GM10266 (cell line): ENCODE data around the gene LRP11.

Source experiments
- DNase-seq: peaks from one replicate; pipeline ENCODE4 v3.0.0; 2012; ENCODE audit errors: extremely low spot score
- CTCF ChIP-seq: IDR thresholded peaks from 2 replicates; pipeline ENCODE4 v1.5.1; 2012; ENCODE audit warnings: mild to moderate bottlenecking, low read depth; ENCODE audit not compliant: control insufficient read depth, insufficient read depth; ENCODE audit errors: missing control alignments

Gene LRP11

GRCh38 chr6:149771925-149772324 lies 92.2 kb downstream of the LRP11 start:
- no peak for DNase-seq
- TF ChIP-seq CTCF = no peak

- DNase-seq = no peak
- TF ChIP-seq CTCF = no peak
Measured at GRCh38 chr6:149771185-149771584, 93.0 kb downstream of the LRP11 start.

- DNase-seq = no peak
- no peak for TF ChIP-seq CTCF
Measured at GRCh38 chr6:149769676-149770075, 94.5 kb downstream of the LRP11 start.
